SU-DHL-6 (cell line): ENCODE data around the gene GNG4.
"Not testable (repeated sequence)": the region's sequence is repeated elsewhere in the genome, so short reads cannot be mapped to it uniquely, and the experiment has no call there.

Source experiments
- EZH2phosphoT487 ChIP-seq: fragments of 200-600 bp; sonication (generic), shearing (Covaris generic); conservative IDR thresholded peaks from 2 replicates; pipeline ENCODE4 v1.6.1; 2018; ENCODE audit warnings: mild to moderate bottlenecking, antibody characterized with exemption, low read length, moderate library complexity, mixed read lengths
- TF ChIP-seq, protein P1 (sequence below): fragments of 200-600 bp; sonication (generic); IDR thresholded peaks from one replicate; pipeline ENCODE4 v1.5.1; 2017; ENCODE audit warnings: antibody characterized with exemption, mild to moderate bottlenecking, low read length, moderate library complexity; ENCODE audit not compliant: insufficient read depth, poor library complexity, severe bottlenecking

DNA sequence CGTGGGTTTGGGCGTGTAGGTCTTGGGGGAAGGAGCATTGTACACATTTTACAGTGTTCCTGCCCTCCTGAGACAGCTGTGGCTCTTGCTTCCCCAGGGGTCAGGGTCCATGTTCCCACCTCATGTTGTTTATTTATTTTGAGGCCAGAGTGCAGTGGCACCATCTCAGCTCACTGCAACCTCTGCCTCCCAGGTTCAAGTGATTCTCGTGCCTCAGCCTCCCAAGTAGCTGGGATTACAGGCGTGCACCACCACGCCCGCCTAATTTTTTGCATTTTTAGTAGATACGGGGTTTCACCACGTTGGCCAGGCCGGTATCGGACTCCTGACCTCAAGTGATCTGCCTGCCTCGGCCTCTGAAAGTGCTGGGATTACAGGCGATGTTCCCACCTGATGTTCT lies 2.0 kb downstream of the GNG4 start:
- TF ChIP-seq, protein P1, sequence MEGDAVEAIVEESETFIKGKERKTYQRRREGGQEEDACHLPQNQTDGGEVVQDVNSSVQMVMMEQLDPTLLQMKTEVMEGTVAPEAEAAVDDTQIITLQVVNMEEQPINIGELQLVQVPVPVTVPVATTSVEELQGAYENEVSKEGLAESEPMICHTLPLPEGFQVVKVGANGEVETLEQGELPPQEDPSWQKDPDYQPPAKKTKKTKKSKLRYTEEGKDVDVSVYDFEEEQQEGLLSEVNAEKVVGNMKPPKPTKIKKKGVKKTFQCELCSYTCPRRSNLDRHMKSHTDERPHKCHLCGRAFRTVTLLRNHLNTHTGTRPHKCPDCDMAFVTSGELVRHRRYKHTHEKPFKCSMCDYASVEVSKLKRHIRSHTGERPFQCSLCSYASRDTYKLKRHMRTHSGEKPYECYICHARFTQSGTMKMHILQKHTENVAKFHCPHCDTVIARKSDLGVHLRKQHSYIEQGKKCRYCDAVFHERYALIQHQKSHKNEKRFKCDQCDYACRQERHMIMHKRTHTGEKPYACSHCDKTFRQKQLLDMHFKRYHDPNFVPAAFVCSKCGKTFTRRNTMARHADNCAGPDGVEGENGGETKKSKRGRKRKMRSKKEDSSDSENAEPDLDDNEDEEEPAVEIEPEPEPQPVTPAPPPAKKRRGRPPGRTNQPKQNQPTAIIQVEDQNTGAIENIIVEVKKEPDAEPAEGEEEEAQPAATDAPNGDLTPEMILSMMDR, result not testable (repeated sequence)
- not testable (repeated sequence) for TF ChIP-seq EZH2phosphoT487
